Measurements from ENCODE around the gene DHX29.

DNA sequence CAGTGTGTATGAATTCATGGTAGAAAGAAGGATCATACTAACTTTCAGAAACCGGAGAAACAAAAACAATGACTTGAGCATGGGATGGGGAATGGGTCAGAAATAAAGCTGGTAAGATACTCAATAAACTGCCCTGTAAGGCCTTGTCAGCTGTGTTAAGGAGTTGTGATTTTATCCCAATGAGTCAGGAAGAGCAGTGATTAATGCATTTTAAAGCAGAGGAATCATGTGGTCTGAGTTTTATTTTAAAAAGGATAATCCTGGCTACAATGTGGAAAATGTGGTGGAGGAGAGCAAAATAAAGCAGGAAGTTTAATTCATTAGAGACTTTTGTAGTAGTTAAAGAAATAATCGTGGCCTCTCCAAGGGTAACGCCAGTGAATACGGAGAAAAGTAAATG, 28.7 kb downstream of the DHX29 start:
- TF ChIP-seq POLR2A (IDR thresholded peaks at IDR 0.05; ENCODE audit: low read length), result no peak
- no peak for TF ChIP-seq GATA1 (IDR thresholded peaks at IDR 0.05; ENCODE audit: low read depth, low read length)

All from erythroblast (primary cell).